ENCODE data around the gene CCL3. TPM values are rescaled to one million over a fixed set of nuclear protein-coding genes. Genes with fewer than 3 reads are reported as not detected.

CCL3 gene
- total RNA-seq, 2 donors from 2014 or later: 2.0 to 2.6 TPM

DNA sequence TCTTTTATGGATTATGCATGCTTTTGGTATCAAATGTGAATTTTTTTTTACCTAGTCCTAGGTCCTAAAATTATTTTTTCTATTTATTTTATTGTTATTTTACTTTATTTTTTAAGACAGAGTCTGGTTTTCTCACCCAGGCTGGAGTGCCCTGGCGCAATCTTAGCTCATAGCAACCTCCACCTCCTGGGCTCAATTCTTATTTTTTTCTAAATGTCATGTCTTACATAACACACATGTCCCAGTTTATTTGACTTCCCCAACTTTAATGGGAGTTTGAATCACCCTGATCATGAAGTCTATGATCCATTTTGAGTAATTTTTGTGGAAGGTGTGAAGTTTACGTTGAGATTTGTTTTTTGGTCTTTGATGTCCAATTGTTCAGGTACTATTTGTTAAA lies 29.1 kb downstream of the CCL3 start:
- intact Hi-C loops (cut with DNase I): no loop called here

DNA sequence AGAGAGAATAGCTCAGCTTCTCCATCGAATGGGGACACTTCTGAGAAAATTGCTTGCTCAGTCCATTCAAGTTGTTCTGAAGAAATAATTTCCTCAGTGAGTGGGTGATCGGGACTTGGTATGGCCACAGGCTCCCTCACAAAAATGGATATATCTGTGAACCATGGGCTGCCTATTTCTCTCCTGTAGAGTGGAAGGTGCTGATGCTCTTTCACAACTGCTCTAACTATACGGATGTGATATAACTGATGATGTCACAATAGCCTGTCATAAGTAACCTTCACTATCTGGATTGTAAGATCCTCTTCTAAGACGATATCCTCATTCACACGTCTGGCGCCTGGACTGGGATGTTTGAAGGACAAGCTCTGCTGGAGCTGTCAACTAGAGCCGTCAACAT lies 30.5 kb downstream of the CCL3 start:
- intact Hi-C loops (cut with DNase I): no loop called here
- DNase-seq (ENCODE audit: low spot score): no peak

More for the DNA sequence above, 29.1 kb downstream of the CCL3 start:
- no peak for DNase-seq (ENCODE audit: low spot score)

DNA sequence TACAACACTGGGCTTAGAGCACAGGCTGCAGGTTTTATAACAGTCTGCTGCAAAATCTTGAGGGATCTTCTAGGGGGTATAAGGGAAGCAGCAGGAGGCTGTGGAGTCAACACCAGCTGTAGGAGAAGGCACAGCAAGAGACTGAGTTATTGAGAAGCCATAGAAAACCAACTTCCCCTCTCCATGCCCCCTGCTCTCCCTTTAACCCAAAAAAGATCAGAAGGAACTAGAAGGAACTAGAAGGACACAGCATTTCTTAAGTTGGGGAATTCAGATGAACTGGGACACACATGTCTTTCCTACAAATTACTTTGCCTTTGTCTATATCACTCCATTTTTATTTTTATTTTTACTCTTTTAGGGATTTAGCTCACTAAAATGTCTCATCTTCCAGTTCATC lies 32.0 kb downstream of the CCL3 start:
- no peak for DNase-seq (ENCODE audit: low spot score)
- intact Hi-C loops (cut with DNase I): no loop called here

- DNase-seq (ENCODE audit: low spot score): no peak
- intact Hi-C loops (cut with DNase I): no loop called here
These were observed 33.9 kb downstream of the CCL3 start for GRCh38 chr17:36055921-36056520.

- intact Hi-C loops (cut with DNase I): no loop called here
- DNase-seq (ENCODE audit: low spot score): no peak
These were observed 34.8 kb downstream of the CCL3 start for GRCh38 chr17:36055171-36055570.

DNA sequence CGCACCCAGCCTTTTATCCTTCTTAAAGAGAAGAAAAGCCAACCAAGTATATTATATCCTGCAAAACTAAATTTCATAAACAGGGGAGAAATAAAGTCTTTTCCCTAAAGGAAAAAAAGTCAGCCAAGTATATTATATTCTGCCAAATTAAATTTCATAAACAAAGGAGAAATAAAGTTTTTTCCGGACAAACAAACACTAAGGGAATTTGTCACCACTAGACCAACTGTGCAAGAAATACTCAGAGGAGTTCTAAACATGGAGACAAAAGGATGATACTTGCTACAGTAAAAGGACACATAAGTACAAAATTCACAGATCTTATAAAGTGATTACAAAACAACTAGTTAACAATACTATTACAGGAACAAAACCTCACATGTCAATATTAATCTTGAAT lies 40.3 kb downstream of the CCL3 start:
- intact Hi-C loops (cut with DNase I): no loop called here
- no peak for DNase-seq (ENCODE audit: low spot score)

- intact Hi-C loops (cut with DNase I): no loop called here
- DNase-seq (ENCODE audit: low spot score): no peak
These were observed 41.9 kb downstream of the CCL3 start for GRCh38 chr17:36048066-36048465.

Other genes starting within 250 kb of the CCL3 start
- gene HEATR9, start 221.3 kb downstream of the CCL3 start, total RNA-seq: not detected
- gene CCL5, start 209.8 kb downstream of the CCL3 start, total RNA-seq: 1 to 10 TPM; 2.1 to 3.2 TPM
- not detected for gene RDM1, start 159.4 kb downstream of the CCL3 start, total RNA-seq
- gene LYZL6, start 146.4 kb downstream of the CCL3 start, total RNA-seq: not detected
- under 1 TPM in 1 of 2 donors, not detected in 1; 0.69 TPM for gene CCL16, start 108.6 kb downstream of the CCL3 start, total RNA-seq
- 100 to 1,000 TPM in 1 of 2 donors, 10 to 100 TPM in 1; 22.6 to 104 TPM for gene CCL14, start 103.4 kb downstream of the CCL3 start, total RNA-seq
- gene CCL15, start 88.6 kb downstream of the CCL3 start, total RNA-seq: not detected
- gene CCL23, start 72.2 kb downstream of the CCL3 start, total RNA-seq: 1 to 10 TPM; 2.5 to 2.6 TPM
- 10 to 100 TPM in 1 of 2 donors, 1 to 10 TPM in 1; 3.2 to 28.5 TPM for gene CCL18, start 25.9 kb downstream of the CCL3 start, total RNA-seq
- 1 to 10 TPM; 2.3 to 2.6 TPM for gene CCL4, start 13.7 kb upstream of the CCL3 start, total RNA-seq
- gene TBC1D3B, start 86.5 kb upstream of the CCL3 start, total RNA-seq: 1 to 10 TPM; 2.9 to 3.8 TPM
- not detected for gene CCL3L1, start 106.6 kb upstream of the CCL3 start, total RNA-seq
- gene CCL4L2, start 120.9 kb upstream of the CCL3 start, total RNA-seq: not detected
- not detected for gene TBC1D3I, start 174.4 kb upstream of the CCL3 start, total RNA-seq
- not detected for gene TBC1D3G, start 233.7 kb upstream of the CCL3 start, total RNA-seq

Data from posterior vena cava (tissue), 2 donors.